ENCODE measurements around the gene CX3CL1.
A peak's percentile ranks its signal among the peaks of the same experiment; 100 is the strongest.

CX3CL1 gene

DNA sequence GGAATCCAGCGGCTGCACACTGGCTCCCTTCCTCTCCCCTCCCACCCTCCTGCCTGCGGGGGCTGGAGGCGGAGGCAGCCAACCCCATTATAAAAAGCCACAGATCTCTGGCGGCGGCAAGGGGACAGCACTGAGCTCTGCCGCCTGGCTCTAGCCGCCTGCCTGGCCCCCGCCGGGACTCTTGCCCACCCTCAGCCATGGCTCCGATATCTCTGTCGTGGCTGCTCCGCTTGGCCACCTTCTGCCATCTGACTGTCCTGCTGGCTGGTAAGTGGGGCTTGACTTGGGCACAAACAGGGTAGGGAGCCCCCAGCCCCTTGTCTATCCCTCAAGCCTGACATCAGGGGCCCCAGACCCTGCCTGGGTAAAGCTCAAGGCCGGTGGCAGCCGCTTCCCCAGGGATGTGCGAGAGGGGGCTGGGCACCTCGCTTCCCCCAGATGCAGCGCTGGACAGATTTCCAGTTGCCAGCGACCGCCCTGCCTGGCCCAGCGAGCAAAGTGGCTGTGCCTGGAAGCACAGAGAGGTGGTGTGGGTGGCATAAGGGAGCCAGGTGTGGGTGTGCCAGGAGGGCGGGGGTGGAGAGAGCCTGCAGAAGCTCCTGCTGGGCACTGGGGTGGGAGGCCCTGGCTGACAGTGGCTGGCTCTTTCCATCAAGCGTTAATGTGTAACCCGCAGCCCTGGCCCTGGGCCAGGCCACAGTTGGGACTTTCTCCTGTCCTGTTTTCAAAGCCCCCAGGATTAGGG lies at the start of gene CX3CL1:
TSS of gene CX3CL1 (plus strand) at position 119 of the 745 bp plus-strand sequence. CDS start at position 198, 79 bp downstream.
- Histone ChIP-seq H3K4me3 (ENCODE audit: low read depth, low read length) (peak within 1 kb of the TSS; percentile 19), H3K27me3 (ENCODE audit: insufficient read depth, low read depth, severe bottlenecking) (no peaks in the 10 kb centered on the region), H3K27ac (peak within 1 kb of the TSS; percentile 28; the same call in 1 of the 2 replicates), H3K9me3 (ENCODE audit: severe bottlenecking) (no peaks in the 10 kb centered on the region), H3K36me3 (no peaks in the 10 kb centered on the region)
- peak; percentile 69 for DNase-seq
- TF ChIP-seq, protein P1, sequence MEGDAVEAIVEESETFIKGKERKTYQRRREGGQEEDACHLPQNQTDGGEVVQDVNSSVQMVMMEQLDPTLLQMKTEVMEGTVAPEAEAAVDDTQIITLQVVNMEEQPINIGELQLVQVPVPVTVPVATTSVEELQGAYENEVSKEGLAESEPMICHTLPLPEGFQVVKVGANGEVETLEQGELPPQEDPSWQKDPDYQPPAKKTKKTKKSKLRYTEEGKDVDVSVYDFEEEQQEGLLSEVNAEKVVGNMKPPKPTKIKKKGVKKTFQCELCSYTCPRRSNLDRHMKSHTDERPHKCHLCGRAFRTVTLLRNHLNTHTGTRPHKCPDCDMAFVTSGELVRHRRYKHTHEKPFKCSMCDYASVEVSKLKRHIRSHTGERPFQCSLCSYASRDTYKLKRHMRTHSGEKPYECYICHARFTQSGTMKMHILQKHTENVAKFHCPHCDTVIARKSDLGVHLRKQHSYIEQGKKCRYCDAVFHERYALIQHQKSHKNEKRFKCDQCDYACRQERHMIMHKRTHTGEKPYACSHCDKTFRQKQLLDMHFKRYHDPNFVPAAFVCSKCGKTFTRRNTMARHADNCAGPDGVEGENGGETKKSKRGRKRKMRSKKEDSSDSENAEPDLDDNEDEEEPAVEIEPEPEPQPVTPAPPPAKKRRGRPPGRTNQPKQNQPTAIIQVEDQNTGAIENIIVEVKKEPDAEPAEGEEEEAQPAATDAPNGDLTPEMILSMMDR (IDR thresholded peaks at IDR 0.05; ENCODE audit: low read depth, low read length): no peak

DNA sequence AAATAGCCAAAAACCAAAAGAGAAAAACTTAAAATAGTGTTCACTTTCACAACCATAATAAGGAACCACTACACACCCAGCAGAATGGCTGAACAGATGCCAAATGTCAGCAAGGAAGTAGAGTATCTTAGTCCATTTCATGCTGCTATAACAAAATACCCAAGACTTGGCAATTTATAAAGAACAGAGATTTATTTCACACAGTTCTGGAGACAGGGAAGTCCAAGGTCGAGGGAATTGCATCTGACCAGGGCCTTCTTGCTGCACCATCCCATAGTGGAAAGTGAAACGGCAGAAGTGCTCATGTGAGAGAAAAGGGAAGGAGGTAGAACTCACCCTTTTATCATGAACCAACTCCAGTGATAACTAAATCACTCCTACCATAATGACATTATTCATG lies 47.5 kb upstream of the CX3CL1 start:
- no peak for DNase-seq
- H3K4me3 ChIP-seq (ENCODE audit: low read depth, low read length): no peak overlapping the region
- H3K27me3 ChIP-seq (ENCODE audit: insufficient read depth, low read depth, severe bottlenecking): no peaks in the 10 kb centered on the region
- H3K27ac ChIP-seq: no peak overlapping the region
- TF ChIP-seq, protein P1 (IDR thresholded peaks at IDR 0.05; ENCODE audit: low read depth, low read length): no peak
- no peaks in the 10 kb centered on the region for H3K36me3 ChIP-seq
- H3K9me3 ChIP-seq (ENCODE audit: severe bottlenecking): no peaks in the 10 kb centered on the region

DNA sequence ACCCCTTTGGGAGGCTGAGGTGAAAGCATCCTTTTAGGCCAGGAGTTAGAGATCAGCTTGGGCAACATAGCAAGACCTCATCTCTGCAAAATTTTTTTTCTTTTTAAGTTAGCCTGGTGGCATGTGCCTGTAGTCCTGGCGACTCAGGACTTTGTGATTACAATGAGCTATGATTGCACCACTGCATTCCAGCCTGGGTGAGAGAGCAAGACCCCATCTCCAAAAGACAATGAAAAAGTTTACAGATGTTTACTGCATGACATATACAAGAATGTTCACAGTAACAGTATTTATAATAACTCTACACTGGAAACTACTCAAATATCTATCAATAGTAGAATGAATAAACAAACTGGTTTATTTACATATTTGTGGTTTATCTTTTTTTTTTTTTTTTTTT lies 46.8 kb upstream of the CX3CL1 start:
- Histone ChIP-seq H3K27ac (no peak overlapping the region), H3K27me3 (ENCODE audit: insufficient read depth, low read depth, severe bottlenecking) (no peaks in the 10 kb centered on the region), H3K36me3 (no peaks in the 10 kb centered on the region), H3K9me3 (ENCODE audit: severe bottlenecking) (no peaks in the 10 kb centered on the region), H3K4me3 (ENCODE audit: low read depth, low read length) (no peak overlapping the region)
- TF ChIP-seq, protein P1 (IDR thresholded peaks at IDR 0.05; ENCODE audit: low read depth, low read length): no peak
- no peak for DNase-seq

DNA sequence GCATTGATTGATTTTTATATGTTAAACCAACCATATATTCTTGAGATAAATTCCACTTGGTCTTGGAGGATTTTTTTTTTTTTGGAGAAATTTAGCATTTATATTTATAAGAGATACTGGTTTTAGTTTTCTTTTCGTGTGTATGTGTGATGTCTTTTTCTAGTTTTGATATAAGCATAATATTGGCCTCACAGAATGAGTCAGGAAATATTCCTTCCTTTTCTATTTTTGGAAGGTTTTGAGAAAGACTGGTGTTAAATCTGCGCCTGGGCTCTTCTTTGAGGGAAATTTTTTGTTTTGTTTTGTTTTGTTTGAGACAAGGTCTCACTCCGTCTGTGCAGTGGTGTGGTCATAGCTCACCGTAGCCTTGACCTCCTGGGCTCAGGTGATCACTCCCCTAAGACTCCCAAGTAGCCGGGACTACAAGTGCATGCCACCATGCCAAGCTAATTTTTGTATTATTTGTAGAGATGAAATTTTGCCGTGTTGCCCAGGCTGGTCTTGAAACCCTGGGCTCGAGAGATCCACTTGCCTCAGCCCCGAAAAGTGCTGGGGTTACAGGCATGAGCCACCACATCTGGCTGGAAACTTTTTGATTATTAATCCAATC lies 42.5 kb upstream of the CX3CL1 start:
- no peak for DNase-seq
- H3K36me3 ChIP-seq: no peaks in the 10 kb centered on the region
- no peak overlapping the region for H3K4me3 ChIP-seq (ENCODE audit: low read depth, low read length)
- H3K27ac ChIP-seq: no peak overlapping the region
- no peaks in the 10 kb centered on the region for H3K27me3 ChIP-seq (ENCODE audit: insufficient read depth, low read depth, severe bottlenecking)
- peaks cover 6% of the 10 kb centered on the region for H3K9me3 ChIP-seq (ENCODE audit: severe bottlenecking)
- TF ChIP-seq, protein P1 (IDR thresholded peaks at IDR 0.05; ENCODE audit: low read depth, low read length): no peak

DNA sequence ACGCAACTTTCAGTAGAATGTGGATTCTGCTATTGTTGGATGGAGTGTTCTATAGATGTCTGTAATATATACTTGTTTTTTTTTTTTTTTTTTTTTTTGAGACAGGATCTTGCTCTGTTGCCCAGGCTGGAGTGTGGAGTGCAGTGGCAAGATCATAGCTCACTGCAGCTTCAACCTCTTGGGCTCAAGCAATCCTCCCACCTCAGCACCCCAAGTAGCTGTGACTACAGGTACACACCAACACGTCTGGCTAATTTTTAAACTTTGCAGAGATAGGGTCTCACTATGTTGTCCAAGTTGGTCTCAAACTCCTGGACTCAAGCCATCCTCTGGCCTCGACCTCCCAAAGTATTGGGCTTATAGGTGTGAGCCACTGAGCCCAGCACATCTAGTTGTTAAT lies 40.9 kb upstream of the CX3CL1 start:
- Histone ChIP-seq H3K36me3 (no peaks in the 10 kb centered on the region), H3K27ac (no peak overlapping the region), H3K4me3 (ENCODE audit: low read depth, low read length) (no peak overlapping the region), H3K9me3 (ENCODE audit: severe bottlenecking) (peaks cover 6% of the 10 kb centered on the region), H3K27me3 (ENCODE audit: insufficient read depth, low read depth, severe bottlenecking) (no peaks in the 10 kb centered on the region)
- TF ChIP-seq, protein P1 (IDR thresholded peaks at IDR 0.05; ENCODE audit: low read depth, low read length): no peak
- DNase-seq: no peak
